Natural killer cell (primary cell): ENCODE measurements around the gene RBKS. TPM values are rescaled to one million over a fixed set of nuclear protein-coding genes. Genes with fewer than 3 reads are reported as not detected.
A peak's percentile ranks its signal among the peaks of the same experiment; 100 is the strongest.

Experiments
- ATAC-seq, 3 donors: fragments of 150-1000 bp in 2 of 3; fragments of 200-7000 bp in 1 of 3; cut with Tn5 transposase; 1 replicate in 1 of 3; 2 replicates in 2 of 3; pipeline ENCODE4 v1.10.0; 2021; ENCODE audit warnings: mild to moderate bottlenecking in 2 of 3, moderate library complexity in 2 of 3
- DNase-seq, 2 donors: peaks; one replicate each; pipeline versions ENCODE4 v3.0.0 to v3.0.0-alpha.2; 2013 to 2021; ENCODE audit warnings: mixed read lengths in 1 of 2
- H3K27ac ChIP-seq: one replicate; pipeline ENCODE4 v1.5.1; 2013; ENCODE audit warnings: mild to moderate bottlenecking, low read length
- H3K27me3 ChIP-seq: one replicate; pipeline ENCODE4 v1.6.1; 2013; ENCODE audit warnings: low read length; ENCODE audit not compliant: control insufficient read depth, insufficient read depth
- H3K36me3 ChIP-seq: one replicate; pipeline ENCODE4 v1.6.1; 2013; ENCODE audit warnings: low read length; ENCODE audit not compliant: control insufficient read depth, insufficient read depth
- H3K4me1 ChIP-seq: one replicate; pipeline ENCODE4 v1.6.1; 2013; ENCODE audit warnings: low read length; ENCODE audit not compliant: control insufficient read depth, insufficient read depth
- H3K4me3 ChIP-seq: one replicate; pipeline ENCODE4 v1.5.1; 2013; ENCODE audit warnings: low read length
- H3K9me3 ChIP-seq: one replicate; pipeline ENCODE4 v1.6.1; 2013; ENCODE audit warnings: low read length; ENCODE audit not compliant: control insufficient read depth, insufficient read depth
- H3K27ac Mint-ChIP-seq, 2 donors: one replicate each; pipeline ENCODE4 v1.8.0; 2022; ENCODE audit warnings: mild to moderate bottlenecking in 2 of 2, mixed read lengths in 2 of 2, moderate library complexity in 1 of 2
- H3K27me3 Mint-ChIP-seq, 2 donors: one replicate each; pipeline ENCODE4 v1.8.0; 2022; ENCODE audit warnings: low read depth in 2 of 2, mixed read lengths in 2 of 2
- H3K36me3 Mint-ChIP-seq: one replicate; pipeline ENCODE4 v1.8.0; 2022; ENCODE audit warnings: mixed read lengths
- H3K4me1 Mint-ChIP-seq, 2 donors: one replicate each; pipeline ENCODE4 v1.8.0; 2022; ENCODE audit warnings: mixed read lengths in 2 of 2
- H3K4me3 Mint-ChIP-seq: one replicate; pipeline ENCODE4 v1.8.0; 2022; ENCODE audit warnings: mild to moderate bottlenecking, moderate library complexity, mixed read lengths
- H3K9me3 Mint-ChIP-seq, 2 donors: one replicate each; pipeline ENCODE4 v1.8.0; 2022; ENCODE audit warnings: mixed read lengths in 2 of 2
- WGBS: methylation state at CpG from one replicate; pipeline ENCODE4 v1.1.7; 2013; ENCODE audit warnings: missing lambda C conversion rate; ENCODE audit not compliant: insufficient coverage; 5-methylcytosine and 5-hydroxymethylcytosine counted together
- intact Hi-C: fragments of 100-400 bp; cut with micrococcal nuclease; formaldehyde crosslinking; loops from one replicate; pipeline ENCODE4 v1.14.2; 2022
- total RNA-seq, 4 donors: library from RNA; stranded (reverse); fragments of 120-200 nt in 1 of 4; gene quantifications; one replicate each; pipeline versions ENCODE4 v1.2.3 to v1.2.4, GENCODE V29; 2013 to 2022
- TF ChIP-seq, protein P1 (sequence below): fragments of 200-600 bp; IDR thresholded peaks from one replicate; pipeline ENCODE4 v1.8.0; 2022; ENCODE audit warnings: antibody characterized with exemption

RBKS gene
- total RNA-seq, 3 donors from 2014 or later (not counting 1 experiment from before 2014, with no cell fraction given), result 11.5 to 20.9 (median 12.8) TPM

DNA sequence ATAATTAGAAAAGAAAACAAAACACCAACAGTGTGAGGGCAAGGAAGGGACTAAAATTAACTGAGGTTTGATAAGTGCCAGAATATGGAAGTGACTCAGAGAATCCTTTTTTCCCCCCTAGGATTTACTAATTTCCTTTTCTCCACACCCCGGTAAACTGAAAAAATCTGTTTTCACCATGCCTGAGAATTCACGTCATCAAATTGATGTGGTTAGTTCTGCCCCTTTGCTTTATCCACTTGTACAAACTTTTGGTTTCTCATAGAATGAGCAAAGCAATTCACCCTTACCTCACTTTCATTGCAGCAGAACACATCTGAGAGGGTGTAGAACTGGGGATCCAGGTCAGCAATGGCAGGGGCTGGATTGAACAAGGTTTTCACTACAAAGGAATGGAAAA lies 57.8 kb downstream of the RBKS start:
- no peak for DNase-seq
- Mint-ChIP-seq H3K36me3 (no peaks in the 10 kb centered on the region), H3K9me3 (no peaks in the 10 kb centered on the region), H3K27ac (no peak overlapping the region), H3K4me3 (no peak overlapping the region), H3K27me3 (peaks cover 0 to 3% of the 10 kb centered on the region in 2 donors), H3K4me1 (no peaks in the 10 kb centered on the region)
- TF ChIP-seq, protein P1, sequence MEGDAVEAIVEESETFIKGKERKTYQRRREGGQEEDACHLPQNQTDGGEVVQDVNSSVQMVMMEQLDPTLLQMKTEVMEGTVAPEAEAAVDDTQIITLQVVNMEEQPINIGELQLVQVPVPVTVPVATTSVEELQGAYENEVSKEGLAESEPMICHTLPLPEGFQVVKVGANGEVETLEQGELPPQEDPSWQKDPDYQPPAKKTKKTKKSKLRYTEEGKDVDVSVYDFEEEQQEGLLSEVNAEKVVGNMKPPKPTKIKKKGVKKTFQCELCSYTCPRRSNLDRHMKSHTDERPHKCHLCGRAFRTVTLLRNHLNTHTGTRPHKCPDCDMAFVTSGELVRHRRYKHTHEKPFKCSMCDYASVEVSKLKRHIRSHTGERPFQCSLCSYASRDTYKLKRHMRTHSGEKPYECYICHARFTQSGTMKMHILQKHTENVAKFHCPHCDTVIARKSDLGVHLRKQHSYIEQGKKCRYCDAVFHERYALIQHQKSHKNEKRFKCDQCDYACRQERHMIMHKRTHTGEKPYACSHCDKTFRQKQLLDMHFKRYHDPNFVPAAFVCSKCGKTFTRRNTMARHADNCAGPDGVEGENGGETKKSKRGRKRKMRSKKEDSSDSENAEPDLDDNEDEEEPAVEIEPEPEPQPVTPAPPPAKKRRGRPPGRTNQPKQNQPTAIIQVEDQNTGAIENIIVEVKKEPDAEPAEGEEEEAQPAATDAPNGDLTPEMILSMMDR, result no peak
- intact Hi-C loops, result no loop called here
- H3K9me3 ChIP-seq, result no peaks in the 10 kb centered on the region
- no peak for ATAC-seq
- H3K4me3 ChIP-seq, result no peak overlapping the region
- no peaks in the 10 kb centered on the region for H3K36me3 ChIP-seq
- H3K27me3 ChIP-seq, result no peaks in the 10 kb centered on the region
- H3K4me1 ChIP-seq, result no peaks in the 10 kb centered on the region
- H3K27ac ChIP-seq, result no peak overlapping the region
- 30% methylated on average over 2 of the region's 2 CpGs for WGBS

DNA sequence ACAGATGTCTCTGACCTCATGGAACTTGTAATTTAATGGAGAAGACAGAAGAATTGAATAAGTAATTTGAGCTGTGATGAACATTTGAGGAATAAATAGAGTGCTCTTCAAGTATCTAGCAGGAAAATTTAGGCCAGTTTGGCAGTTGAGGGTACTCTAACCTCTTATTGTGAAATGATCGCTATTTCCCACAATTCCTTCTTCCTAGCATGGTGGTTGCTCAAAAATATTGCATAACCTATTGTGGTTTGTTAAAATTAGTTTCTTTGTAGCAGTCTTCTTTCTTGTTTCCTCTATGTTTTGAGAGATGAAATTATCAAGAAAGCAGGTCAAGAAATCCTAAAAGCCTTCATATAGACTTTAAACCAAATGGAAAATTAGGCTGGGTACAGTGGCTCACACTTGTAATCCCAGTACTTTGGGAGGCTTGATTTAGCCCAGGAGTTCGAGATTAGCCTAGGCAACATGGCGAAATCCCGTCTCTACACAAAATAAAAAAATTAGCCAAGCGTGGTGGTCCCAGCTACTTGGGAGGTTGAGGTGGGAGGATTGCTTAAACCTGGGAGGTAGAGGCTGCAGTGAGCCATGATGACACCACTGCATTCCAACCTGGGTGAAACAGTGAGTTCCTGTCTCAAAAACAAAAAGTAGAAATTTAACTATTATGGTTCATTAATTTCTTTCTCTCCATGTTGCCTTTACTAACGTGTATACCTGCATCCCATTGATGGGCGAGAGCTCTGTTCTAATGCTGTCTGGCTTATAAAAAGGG lies 58.7 kb downstream of the RBKS start:
- no peak overlapping the region for H3K4me3 ChIP-seq

DNA sequence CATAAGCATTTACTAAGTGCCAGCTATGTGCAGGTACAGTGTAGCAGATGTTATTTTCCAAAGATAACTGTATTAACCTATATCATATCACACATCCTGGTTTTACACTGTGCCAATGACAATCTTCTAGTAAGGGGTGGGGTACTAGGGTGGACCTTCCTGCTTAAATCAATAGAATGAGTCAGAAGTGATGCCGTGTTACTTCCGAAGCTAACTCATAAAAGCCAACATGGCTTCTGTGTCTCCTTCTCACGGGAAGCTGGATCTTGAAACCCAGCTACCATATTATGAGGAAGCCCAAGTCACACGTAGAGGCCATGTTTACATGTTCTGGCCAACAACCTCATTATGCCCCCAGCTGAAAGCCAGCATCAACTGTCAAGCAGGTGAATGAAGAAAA lies 59.5 kb downstream of the RBKS start:
- H3K4me3 ChIP-seq, result no peak overlapping the region
- TF ChIP-seq, protein P1, result no peak
- H3K4me3 Mint-ChIP-seq, result no peak overlapping the region
- no peaks in the 10 kb centered on the region for H3K4me1 Mint-ChIP-seq
- H3K36me3 ChIP-seq, result no peaks in the 10 kb centered on the region
- H3K27me3 Mint-ChIP-seq, result peaks cover 0 to 3% of the 10 kb centered on the region in 2 donors
- H3K27ac ChIP-seq, result no peak overlapping the region
- 93% methylated on average over 4 of the region's 4 CpGs for WGBS
- H3K9me3 Mint-ChIP-seq, result no peaks in the 10 kb centered on the region
- DNase-seq, result no peak
- intact Hi-C loops, result no loop called here
- no peak for ATAC-seq
- H3K36me3 Mint-ChIP-seq, result no peaks in the 10 kb centered on the region
- no peaks in the 10 kb centered on the region for H3K27me3 ChIP-seq
- no peaks in the 10 kb centered on the region for H3K9me3 ChIP-seq
- H3K27ac Mint-ChIP-seq, result no peak overlapping the region
- no peaks in the 10 kb centered on the region for H3K4me1 ChIP-seq

More for the DNA sequence above, 58.7 kb downstream of the RBKS start:
- DNase-seq, result no peak
- WGBS, result 88% methylated on average over 4 of the region's 7 CpGs
- Histone ChIP-seq H3K4me1 (no peaks in the 10 kb centered on the region), H3K27me3 (no peaks in the 10 kb centered on the region), H3K27ac (peak overlapping the region; percentile 25), H3K9me3 (no peaks in the 10 kb centered on the region), H3K36me3 (no peaks in the 10 kb centered on the region)
- Mint-ChIP-seq H3K9me3 (no peaks in the 10 kb centered on the region), H3K27me3 (peaks cover 0 to 3% of the 10 kb centered on the region in 2 donors), H3K27ac (no peak overlapping the region), H3K36me3 (no peaks in the 10 kb centered on the region), H3K4me3 (no peak overlapping the region), H3K4me1 (no peaks in the 10 kb centered on the region)
- TF ChIP-seq, protein P1, result no peak
- ATAC-seq, result no peak
- intact Hi-C loops, result no loop called here

DNA sequence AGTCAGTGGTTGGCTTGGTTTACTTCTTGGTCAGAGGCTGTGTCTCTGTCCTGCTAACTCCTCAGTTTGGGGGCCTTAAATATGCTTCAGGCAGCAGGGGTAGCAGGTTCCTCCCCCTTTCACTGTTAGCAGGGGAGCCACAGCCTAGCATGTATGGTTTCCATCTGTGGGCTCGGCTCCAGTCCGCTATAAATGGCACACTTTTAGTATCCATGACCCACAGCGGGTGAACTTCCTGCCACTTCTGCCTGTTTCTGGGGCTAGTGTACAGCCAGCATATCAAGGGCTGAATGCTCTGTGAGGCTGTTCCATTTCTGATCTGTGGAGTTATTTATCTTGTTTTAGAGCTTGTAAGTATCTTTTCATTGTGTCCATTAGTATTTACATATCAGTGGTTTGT lies 60.4 kb downstream of the RBKS start:
- intact Hi-C loops, result no loop called here
- DNase-seq (no peak), ATAC-seq (no peak)
- Histone ChIP-seq H3K4me1 (no peaks in the 10 kb centered on the region), H3K36me3 (no peaks in the 10 kb centered on the region), H3K9me3 (peaks cover under 1% of the 10 kb centered on the region), H3K27ac (no peak overlapping the region), H3K4me3 (no peak overlapping the region), H3K27me3 (no peaks in the 10 kb centered on the region)
- no peak overlapping the region for H3K4me3 Mint-ChIP-seq
- no peaks in the 10 kb centered on the region for H3K36me3 Mint-ChIP-seq
- 60% methylated on average over 3 of the region's 3 CpGs for WGBS
- H3K4me1 Mint-ChIP-seq, result no peaks in the 10 kb centered on the region
- TF ChIP-seq, protein P1, result no peak
- peaks cover 0 to 3% of the 10 kb centered on the region in 2 donors for H3K27me3 Mint-ChIP-seq
- no peaks in the 10 kb centered on the region for H3K9me3 Mint-ChIP-seq
- no peak overlapping the region for H3K27ac Mint-ChIP-seq
